ENCODE results near the gene ZNF367.

Gene ZNF367

DNA sequence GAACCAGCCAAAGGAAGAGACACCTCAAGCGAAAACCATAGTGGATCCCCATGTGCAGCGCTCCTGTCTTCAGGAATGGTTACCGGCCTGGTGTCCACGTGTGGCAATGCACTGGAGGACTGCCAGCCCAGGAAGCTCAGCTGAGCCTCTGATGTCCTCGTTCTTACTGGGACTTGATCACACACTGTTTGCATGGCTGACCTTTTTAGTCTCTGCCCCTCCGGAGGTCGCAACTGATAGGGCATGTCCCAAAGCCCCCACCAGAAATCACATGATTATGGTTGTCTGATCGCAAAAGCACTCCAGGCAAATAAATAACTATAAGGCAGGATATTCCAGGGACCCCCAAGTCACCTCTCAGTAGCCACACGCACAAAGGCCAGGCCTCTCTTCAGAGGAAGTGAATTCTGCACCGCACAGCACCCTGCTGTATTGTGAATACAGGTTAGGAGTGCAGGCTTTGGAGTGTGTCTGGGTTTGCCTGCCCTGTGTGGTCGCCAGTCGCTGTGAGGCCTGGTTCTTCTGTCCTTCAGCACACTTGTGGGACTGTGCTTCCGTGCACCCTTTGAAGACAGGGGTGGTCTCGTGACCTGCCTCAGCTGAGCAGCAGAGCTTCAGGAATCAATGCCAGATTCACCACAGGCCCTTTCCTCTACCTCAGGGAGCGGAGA lies 18.4 kb upstream of the ZNF367 start:
- no peak for DNase-seq (ENCODE audit: low read depth)
- no peak overlapping the region for H3K4me3 ChIP-seq (ENCODE audit: low read length)
- no peak for TF ChIP-seq CTCF (conservative IDR thresholded peaks at IDR 0.05; ENCODE audit: low read depth, low read length)

DNA sequence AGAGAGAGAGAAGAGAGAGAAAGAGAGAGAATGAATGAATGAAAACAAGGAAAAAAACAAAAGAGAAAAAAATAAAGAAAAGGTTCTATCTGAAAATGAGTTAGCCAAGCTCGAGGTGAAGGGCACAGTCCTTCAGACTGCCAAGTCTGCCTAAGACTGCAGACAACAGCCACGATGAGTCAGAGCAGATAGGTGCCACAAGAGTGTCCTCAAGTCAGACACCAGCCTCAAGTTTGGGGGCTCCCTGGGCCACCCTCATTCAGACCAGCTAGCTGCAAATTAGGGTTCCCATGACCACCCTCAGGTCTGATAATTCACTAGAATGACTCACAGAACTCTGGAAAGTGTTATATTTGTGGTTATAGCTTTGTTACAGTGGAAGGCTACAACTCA lies 17.9 kb upstream of the ZNF367 start:
- H3K4me3 ChIP-seq (ENCODE audit: low read length): no peak overlapping the region
- TF ChIP-seq CTCF (conservative IDR thresholded peaks at IDR 0.05; ENCODE audit: low read depth, low read length): no peak
- no peak for DNase-seq (ENCODE audit: low read depth)

- no peak for DNase-seq (ENCODE audit: low read depth)
- no peak for TF ChIP-seq CTCF (conservative IDR thresholded peaks at IDR 0.05; ENCODE audit: low read depth, low read length)
- no peak overlapping the region for H3K4me3 ChIP-seq (ENCODE audit: low read length)
Measured at GRCh38 chr9:96435345-96435744, 17.2 kb upstream of the ZNF367 start.

- H3K4me3 ChIP-seq (ENCODE audit: low read length): no peak overlapping the region
- no peak for TF ChIP-seq CTCF (conservative IDR thresholded peaks at IDR 0.05; ENCODE audit: low read depth, low read length)
- DNase-seq (ENCODE audit: low read depth): no peak
Measured at GRCh38 chr9:96430377-96430776, 12.2 kb upstream of the ZNF367 start.

DNA sequence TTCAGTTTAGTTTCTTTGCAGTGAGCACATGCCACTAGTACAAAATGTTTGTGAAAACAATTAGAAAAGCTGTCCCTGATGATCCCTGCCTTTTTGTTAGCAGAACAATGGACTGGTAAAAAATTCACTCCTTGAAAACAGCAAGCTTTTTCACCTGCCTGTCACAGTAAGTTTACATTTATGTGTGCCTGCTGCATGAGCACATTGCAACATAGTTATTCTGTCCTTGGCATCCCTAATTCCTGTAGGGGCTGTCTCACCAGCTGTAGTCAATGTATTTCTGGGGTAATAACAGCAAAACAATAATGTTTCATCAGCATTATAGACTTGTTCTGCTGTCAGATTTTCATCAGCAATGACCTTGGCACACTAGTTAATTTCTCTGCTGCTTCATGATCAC lies 11.6 kb upstream of the ZNF367 start:
- no peak for TF ChIP-seq CTCF (conservative IDR thresholded peaks at IDR 0.05; ENCODE audit: low read depth, low read length)
- H3K4me3 ChIP-seq (ENCODE audit: low read length): no peak overlapping the region
- no peak for DNase-seq (ENCODE audit: low read depth)

- TF ChIP-seq CTCF (conservative IDR thresholded peaks at IDR 0.05; ENCODE audit: low read depth, low read length): no peak
- H3K4me3 ChIP-seq (ENCODE audit: low read length): no peak overlapping the region
- DNase-seq (ENCODE audit: low read depth): no peak
Measured at GRCh38 chr9:96425500-96426169, 7.5 kb upstream of the ZNF367 start.

DNA sequence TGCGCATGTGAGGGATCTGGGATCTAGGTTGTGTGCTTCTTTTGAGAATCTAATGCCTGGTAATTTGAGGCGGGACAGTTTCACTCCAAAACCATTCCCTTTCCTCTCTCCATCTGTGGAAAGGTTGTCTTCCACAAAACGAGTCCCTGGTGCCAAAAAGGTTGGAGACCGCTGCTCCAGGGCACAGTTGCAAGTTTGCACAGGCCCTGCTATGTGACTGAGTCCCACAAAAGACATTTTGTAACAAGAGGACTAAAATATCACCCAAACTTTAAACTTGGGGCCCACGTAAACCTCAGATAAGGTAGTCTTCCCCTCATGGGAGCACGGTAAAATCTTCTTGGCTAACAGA lies 5.8 kb upstream of the ZNF367 start:
- H3K4me3 ChIP-seq (ENCODE audit: low read length): no peak overlapping the region
- no peak for DNase-seq (ENCODE audit: low read depth)
- TF ChIP-seq CTCF (conservative IDR thresholded peaks at IDR 0.05; ENCODE audit: low read depth, low read length): no peak

All from retinal pigment epithelial cell (primary cell).